Left forelimb (tissue), 1 donor: ENCODE data around the gene ZDHHC14.

ENCODE experiments used
- DNase-seq: peaks from one replicate; pipeline ENCODE4 v3.0.0-alpha.2; 2018; ENCODE audit warnings: low spot score

ZDHHC14 gene

GRCh38 chr6:157625764-157626163, 244.8 kb downstream of the ZDHHC14 start:
- DNase-seq = no peak

GRCh38 chr6:157627195-157627966, 246.4 kb downstream of the ZDHHC14 start:
- DNase-seq = no peak

GRCh38 chr6:157628463-157628862, 247.5 kb downstream of the ZDHHC14 start:
- no peak for DNase-seq

- no peak for DNase-seq
Measured at GRCh38 chr6:157629220-157629619, 248.2 kb downstream of the ZDHHC14 start.

GRCh38 chr6:157630463-157631080, 249.6 kb downstream of the ZDHHC14 start:
- no peak for DNase-seq

- DNase-seq = no peak
Measured at GRCh38 chr6:157631412-157631811, 250.4 kb downstream of the ZDHHC14 start.

GRCh38 chr6:157631838-157632614, 251.0 kb downstream of the ZDHHC14 start:
- no peak for DNase-seq

- no peak for DNase-seq
Measured at GRCh38 chr6:157632821-157633220, 251.8 kb downstream of the ZDHHC14 start.

GRCh38 chr6:157634546-157634945, 253.6 kb downstream of the ZDHHC14 start:
- DNase-seq = no peak

GRCh38 chr6:157635388-157636244, 254.6 kb downstream of the ZDHHC14 start:
- DNase-seq = no peak

GRCh38 chr6:157637516-157637915, 256.5 kb downstream of the ZDHHC14 start:
- no peak for DNase-seq

GRCh38 chr6:157637941-157638662, 257.1 kb downstream of the ZDHHC14 start:
- no peak for DNase-seq

- DNase-seq = no peak
Measured at GRCh38 chr6:157638779-157639178, 257.8 kb downstream of the ZDHHC14 start.

GRCh38 chr6:157640746-157641451, 259.9 kb downstream of the ZDHHC14 start:
- no peak for DNase-seq

GRCh38 chr6:157641837-157642236, 260.8 kb downstream of the ZDHHC14 start:
- DNase-seq = no peak

GRCh38 chr6:157642736-157643135, 261.7 kb downstream of the ZDHHC14 start:
- DNase-seq = no peak

- no peak for DNase-seq
Measured at GRCh38 chr6:157644043-157644810, 263.2 kb downstream of the ZDHHC14 start.

GRCh38 chr6:157645201-157645795, 264.3 kb downstream of the ZDHHC14 start:
- no peak for DNase-seq

- DNase-seq = no peak
Measured at GRCh38 chr6:157646012-157646411, 265.0 kb downstream of the ZDHHC14 start.
